ENCODE results near the gene SMYD4.
"Not testable (repeated sequence)": the region's sequence is repeated elsewhere in the genome, so short reads cannot be mapped to it uniquely, and the experiment has no call there.

The SMYD4 gene

DNA sequence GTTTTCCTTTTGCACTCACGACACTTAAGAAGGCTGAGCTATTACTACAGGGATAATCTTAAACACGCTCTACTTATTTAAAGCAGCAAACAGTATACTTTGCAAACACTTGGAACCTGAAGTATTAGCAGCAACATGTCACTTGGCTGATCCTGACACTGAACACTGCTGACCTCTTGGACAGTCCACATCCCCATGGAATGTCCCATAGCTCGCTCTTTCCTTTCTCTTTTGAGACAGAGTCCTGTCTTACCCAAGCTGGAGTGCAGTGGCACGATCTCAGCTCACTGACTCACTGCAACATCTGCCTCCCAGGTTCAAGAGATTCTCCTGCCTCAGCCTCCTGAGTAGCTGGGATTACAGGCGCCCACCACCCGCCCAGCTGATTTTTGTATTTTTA, 26.4 kb downstream of the SMYD4 start:
- H3K4me3 ChIP-seq (ENCODE audit: low read depth, low read length), result no peak overlapping the region
- DNase-seq (ENCODE audit: low read depth), result no peak
- TF ChIP-seq MYC (IDR thresholded peaks at IDR 0.05; ENCODE audit: low read depth, low read length) (no peak), POLR2A (IDR thresholded peaks at IDR 0.05; ENCODE audit: extremely low read depth, insufficient read length) (no peak)
- TF ChIP-seq, protein P1, sequence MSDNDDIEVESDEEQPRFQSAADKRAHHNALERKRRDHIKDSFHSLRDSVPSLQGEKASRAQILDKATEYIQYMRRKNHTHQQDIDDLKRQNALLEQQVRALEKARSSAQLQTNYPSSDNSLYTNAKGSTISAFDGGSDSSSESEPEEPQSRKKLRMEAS (IDR thresholded peaks at IDR 0.05; ENCODE audit: low read depth, low read length), result no peak
- TF ChIP-seq, protein P2, sequence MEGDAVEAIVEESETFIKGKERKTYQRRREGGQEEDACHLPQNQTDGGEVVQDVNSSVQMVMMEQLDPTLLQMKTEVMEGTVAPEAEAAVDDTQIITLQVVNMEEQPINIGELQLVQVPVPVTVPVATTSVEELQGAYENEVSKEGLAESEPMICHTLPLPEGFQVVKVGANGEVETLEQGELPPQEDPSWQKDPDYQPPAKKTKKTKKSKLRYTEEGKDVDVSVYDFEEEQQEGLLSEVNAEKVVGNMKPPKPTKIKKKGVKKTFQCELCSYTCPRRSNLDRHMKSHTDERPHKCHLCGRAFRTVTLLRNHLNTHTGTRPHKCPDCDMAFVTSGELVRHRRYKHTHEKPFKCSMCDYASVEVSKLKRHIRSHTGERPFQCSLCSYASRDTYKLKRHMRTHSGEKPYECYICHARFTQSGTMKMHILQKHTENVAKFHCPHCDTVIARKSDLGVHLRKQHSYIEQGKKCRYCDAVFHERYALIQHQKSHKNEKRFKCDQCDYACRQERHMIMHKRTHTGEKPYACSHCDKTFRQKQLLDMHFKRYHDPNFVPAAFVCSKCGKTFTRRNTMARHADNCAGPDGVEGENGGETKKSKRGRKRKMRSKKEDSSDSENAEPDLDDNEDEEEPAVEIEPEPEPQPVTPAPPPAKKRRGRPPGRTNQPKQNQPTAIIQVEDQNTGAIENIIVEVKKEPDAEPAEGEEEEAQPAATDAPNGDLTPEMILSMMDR (IDR thresholded peaks at IDR 0.05; ENCODE audit: low read depth, low read length), result no peak

DNA sequence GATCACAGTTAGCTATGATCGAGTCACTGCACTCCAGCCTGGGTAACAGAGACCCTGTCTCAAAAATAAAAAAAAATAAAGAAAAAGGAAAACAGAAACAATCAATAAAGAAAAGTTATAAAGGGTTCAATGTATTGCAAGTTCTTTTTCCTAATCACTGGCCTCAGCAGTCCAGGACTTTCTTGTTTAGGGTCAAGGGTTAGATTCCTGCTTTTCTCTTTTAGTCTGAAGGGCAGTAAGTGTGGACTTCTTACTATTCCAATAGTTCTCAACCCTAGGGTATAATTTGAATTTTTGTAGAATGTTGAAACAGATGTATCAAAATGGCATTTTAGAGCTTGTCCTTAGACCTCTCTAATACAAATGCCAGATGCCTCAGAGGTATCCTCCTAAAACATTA, 27.3 kb downstream of the SMYD4 start:
- no peak for DNase-seq (ENCODE audit: low read depth)
- no peak overlapping the region for H3K4me3 ChIP-seq (ENCODE audit: low read depth, low read length)
- TF ChIP-seq POLR2A (IDR thresholded peaks at IDR 0.05; ENCODE audit: extremely low read depth, insufficient read length) (no peak), MYC (IDR thresholded peaks at IDR 0.05; ENCODE audit: low read depth, low read length) (no peak)
- TF ChIP-seq, protein P2 (IDR thresholded peaks at IDR 0.05; ENCODE audit: low read depth, low read length), result no peak
- TF ChIP-seq, protein P1 (IDR thresholded peaks at IDR 0.05; ENCODE audit: low read depth, low read length), result no peak

DNA sequence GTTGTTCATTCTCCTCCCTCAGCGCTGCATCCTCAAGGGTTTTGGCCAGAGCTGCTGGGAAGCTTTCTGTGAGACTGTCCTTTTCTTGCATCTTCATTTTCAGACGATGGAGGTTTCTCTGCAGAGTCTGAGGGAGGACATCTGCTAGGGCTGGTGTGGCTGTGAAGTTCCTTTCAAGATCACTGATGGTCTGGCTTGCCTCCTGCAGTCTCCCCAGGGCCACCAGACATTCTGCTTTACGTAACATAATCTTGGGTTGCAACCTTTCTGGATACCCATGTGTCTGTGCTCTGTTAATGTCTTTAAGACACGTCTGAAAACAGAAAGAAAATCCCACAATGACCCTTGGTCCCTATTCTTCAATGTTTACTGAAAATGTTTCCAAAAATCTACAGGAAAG, 29.0 kb downstream of the SMYD4 start:
- no peak for DNase-seq (ENCODE audit: low read depth)
- H3K4me3 ChIP-seq (ENCODE audit: low read depth, low read length), result no peak overlapping the region
- TF ChIP-seq POLR2A (IDR thresholded peaks at IDR 0.05; ENCODE audit: extremely low read depth, insufficient read length) (no peak), MYC (IDR thresholded peaks at IDR 0.05; ENCODE audit: low read depth, low read length) (no peak)
- TF ChIP-seq, protein P2 (IDR thresholded peaks at IDR 0.05; ENCODE audit: low read depth, low read length), result no peak
- TF ChIP-seq, protein P1 (IDR thresholded peaks at IDR 0.05; ENCODE audit: low read depth, low read length), result no peak

DNA sequence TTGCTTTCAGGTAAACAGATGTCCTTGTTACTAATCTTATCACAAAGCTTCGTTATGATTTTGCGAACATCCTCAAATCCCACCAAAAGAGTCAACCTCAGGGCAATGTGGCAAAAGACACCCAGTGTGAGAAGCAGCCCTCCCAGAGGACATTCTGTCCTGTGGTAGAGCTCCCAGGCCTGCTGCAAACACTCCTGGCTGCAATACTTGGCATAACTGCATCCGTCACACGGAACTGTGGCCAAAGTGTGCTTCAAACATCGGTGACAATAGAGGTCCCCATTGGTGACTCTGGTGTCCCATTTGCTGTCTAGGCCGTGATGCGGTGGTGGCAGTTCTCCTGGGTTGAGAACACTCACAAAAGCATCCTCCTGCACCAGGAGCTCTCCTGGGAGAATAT, 29.5 kb downstream of the SMYD4 start:
- H3K4me3 ChIP-seq (ENCODE audit: low read depth, low read length), result no peak overlapping the region
- TF ChIP-seq POLR2A (IDR thresholded peaks at IDR 0.05; ENCODE audit: extremely low read depth, insufficient read length), result no peak
- TF ChIP-seq, protein P2 (IDR thresholded peaks at IDR 0.05; ENCODE audit: low read depth, low read length), result no peak
- no peak for TF ChIP-seq MYC (IDR thresholded peaks at IDR 0.05; ENCODE audit: low read depth, low read length)
- TF ChIP-seq, protein P1 (IDR thresholded peaks at IDR 0.05; ENCODE audit: low read depth, low read length), result no peak
- no peak for DNase-seq (ENCODE audit: low read depth)

DNA sequence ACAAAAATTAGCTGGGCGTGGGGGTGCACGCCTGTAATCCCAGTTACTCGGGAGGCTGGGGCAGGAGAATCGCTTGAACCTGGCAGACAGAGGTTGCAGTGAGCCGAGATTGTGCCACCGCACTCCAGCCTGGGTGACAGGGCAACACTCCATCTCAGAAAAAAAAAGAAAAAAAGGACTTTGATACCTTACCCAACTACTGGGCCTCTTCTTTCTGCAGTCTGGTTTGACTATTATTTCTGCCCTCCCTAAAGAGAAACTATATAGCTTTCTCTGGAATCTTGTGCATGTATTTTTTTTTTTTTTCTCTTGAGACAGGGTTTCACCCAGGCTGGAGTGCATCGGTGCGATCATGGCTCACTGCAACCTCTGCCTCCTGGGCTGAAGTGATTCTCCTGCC, 31.9 kb downstream of the SMYD4 start:
- not testable (repeated sequence) for DNase-seq (ENCODE audit: low read depth); H3K4me3 ChIP-seq (ENCODE audit: low read depth, low read length)

DNA sequence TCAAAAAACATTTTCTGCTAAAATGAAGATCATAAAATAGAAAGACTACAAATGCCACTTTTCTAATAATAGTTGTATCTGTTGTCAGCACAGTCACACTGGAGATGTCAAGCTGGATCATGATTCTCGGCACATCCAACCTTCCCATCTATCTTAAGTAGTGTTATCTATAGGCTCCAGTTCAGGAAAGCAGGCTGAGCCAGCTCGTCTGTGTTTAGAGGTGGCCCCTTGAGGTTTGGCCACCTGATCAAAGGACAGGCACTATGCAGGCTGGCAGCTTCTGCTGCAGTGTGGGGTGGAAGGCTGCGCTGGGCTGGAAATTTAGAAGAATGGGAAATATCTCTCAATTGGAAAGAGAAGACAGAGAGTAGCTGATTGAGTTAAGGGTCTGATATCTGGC, 32.4 kb downstream of the SMYD4 start:
- DNase-seq (ENCODE audit: low read depth), result no peak
- TF ChIP-seq MYC (IDR thresholded peaks at IDR 0.05; ENCODE audit: low read depth, low read length), result no peak
- TF ChIP-seq, protein P2 (IDR thresholded peaks at IDR 0.05; ENCODE audit: low read depth, low read length), result no peak
- H3K4me3 ChIP-seq (ENCODE audit: low read depth, low read length), result no peak overlapping the region

All from NB4 (cell line).